Neural progenitor cell (in vitro differentiated cells): Measurements from ENCODE around the gene WDR88.

Experiments
- EZH2 ChIP-seq: fragments of 200-600 bp; sonication (generic); IDR thresholded peaks from 2 replicates; pipeline ENCODE4 v1.6.1; 2017; ENCODE audit warnings: antibody characterized with exemption, mild to moderate bottlenecking, moderate library complexity
- EZH2phosphoT487 ChIP-seq: fragments of 200-600 bp; sonication (generic); IDR thresholded peaks from 2 replicates; pipeline ENCODE4 v1.6.1; 2017; ENCODE audit warnings: antibody characterized with exemption
- TF ChIP-seq, protein P1 (sequence below): fragments of 200-600 bp; sonication (generic); IDR thresholded peaks from 2 replicates; pipeline ENCODE4 v1.5.1; 2017; ENCODE audit warnings: antibody characterized with exemption, mild to moderate bottlenecking

DNA sequence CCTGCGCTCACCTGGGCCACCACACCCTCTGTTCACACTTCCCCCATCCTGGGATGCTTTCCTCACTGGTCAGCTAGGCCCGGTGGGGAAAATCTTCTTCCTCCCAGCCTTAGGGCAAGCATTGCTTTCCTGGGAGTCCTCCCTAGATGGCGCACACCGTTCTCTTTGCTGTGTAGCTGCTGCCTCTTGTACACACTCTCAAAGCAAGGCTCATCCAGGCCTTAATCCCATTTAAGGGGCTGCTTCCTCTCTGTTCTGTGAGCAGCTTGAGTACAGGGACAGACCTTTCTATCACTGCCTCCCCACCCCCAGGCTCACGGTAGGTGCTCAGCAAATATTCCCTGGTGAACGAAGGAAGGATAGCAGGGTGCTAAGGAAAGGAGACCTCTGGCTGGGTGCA is 82.7 kb downstream of the WDR88 start:
- TF ChIP-seq, protein P1, sequence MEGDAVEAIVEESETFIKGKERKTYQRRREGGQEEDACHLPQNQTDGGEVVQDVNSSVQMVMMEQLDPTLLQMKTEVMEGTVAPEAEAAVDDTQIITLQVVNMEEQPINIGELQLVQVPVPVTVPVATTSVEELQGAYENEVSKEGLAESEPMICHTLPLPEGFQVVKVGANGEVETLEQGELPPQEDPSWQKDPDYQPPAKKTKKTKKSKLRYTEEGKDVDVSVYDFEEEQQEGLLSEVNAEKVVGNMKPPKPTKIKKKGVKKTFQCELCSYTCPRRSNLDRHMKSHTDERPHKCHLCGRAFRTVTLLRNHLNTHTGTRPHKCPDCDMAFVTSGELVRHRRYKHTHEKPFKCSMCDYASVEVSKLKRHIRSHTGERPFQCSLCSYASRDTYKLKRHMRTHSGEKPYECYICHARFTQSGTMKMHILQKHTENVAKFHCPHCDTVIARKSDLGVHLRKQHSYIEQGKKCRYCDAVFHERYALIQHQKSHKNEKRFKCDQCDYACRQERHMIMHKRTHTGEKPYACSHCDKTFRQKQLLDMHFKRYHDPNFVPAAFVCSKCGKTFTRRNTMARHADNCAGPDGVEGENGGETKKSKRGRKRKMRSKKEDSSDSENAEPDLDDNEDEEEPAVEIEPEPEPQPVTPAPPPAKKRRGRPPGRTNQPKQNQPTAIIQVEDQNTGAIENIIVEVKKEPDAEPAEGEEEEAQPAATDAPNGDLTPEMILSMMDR: peak; percentile 64
- TF ChIP-seq EZH2: no peak
- no peak for TF ChIP-seq EZH2phosphoT487
